NCI-H1417 treated with DMSO at 0.1 percent for 48 hours (cell line): ENCODE results near the gene PRR23A.
"Not testable (repeated sequence)": the region's sequence is repeated elsewhere in the genome, so short reads cannot be mapped to it uniquely, and the experiment has no call there.

Experiments used
- DNase-seq: peaks from one replicate; lab custom pipeline; 2025; lab: John Stamatoyannopoulos, UW

Gene PRR23A

DNA sequence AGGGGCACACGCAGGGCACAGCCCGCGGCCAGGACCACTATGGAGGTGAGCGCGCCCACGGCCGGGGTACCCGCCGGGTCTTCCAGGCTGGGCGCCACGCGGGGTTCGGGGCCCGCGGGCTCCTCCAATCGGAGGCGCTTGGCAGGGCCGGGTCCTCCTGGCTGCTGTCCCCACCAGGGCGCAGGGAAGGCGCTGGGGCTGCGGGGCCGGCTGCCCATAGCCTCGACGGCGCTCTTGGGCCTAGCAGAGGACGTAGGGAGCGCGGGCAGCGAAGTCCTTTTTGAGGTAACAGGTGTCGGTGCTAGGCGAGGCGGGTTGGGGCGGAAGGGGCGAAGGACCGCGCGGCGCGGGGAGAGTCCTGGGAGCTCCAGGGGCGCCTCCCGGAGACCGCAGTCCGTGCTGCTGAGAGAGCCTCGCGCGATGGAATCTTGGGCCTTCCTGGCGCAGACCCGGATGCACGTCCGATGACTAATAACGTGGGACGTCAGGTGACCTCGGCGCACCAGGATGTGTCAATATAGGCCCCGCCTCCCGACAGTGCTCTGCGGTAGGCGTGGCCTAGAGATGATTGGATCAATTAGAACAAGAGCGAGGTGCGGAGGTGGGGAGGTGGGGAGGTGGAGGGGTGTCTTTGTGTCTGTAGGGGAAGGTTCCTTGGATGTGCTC, at the start of gene PRR23A:
Gene PRR23A, minus strand, starts transcription at position 218 of the 666 bp plus-strand sequence. Its CDS starts 0 bp downstream, at position 218.
- DNase-seq, result no peak

DNA sequence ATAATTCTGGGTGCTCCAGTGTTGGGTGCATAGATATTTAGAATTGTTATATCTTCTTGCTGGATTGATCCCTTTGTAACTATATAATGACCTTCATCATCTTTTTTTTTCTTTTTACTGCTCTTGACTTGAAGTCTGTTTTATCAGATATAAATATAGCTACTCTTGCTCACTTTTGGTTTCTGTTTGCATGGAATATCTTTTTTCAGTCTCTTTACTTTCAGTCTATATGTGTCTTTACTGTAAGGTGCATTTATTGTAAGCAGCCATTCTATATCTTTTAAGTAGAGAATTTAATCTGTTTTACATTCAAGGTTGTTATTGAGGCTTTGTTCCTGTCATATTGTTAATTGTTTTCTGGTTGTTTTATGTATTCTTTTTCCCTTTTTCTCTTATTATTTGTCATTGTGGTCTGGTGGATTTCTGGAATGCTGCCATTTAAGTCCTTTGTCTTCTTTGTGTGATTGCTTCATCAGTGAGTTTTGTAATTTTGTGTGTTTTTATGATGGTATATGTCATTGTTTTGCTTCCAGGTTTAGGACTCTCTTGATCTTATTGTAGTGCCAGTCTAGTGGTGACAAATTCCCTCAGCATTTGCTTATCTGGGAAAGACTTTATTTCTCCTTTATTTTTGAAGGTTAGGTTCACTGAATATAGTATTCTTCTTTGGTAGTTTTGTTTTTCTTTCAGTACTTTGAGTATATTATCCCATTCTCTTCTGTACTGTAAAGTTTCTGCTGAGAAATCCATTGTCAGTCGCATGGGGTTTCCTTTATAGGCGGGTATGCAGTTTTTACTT, 46.9 kb upstream of the PRR23A start:
- no peak for DNase-seq

DNA sequence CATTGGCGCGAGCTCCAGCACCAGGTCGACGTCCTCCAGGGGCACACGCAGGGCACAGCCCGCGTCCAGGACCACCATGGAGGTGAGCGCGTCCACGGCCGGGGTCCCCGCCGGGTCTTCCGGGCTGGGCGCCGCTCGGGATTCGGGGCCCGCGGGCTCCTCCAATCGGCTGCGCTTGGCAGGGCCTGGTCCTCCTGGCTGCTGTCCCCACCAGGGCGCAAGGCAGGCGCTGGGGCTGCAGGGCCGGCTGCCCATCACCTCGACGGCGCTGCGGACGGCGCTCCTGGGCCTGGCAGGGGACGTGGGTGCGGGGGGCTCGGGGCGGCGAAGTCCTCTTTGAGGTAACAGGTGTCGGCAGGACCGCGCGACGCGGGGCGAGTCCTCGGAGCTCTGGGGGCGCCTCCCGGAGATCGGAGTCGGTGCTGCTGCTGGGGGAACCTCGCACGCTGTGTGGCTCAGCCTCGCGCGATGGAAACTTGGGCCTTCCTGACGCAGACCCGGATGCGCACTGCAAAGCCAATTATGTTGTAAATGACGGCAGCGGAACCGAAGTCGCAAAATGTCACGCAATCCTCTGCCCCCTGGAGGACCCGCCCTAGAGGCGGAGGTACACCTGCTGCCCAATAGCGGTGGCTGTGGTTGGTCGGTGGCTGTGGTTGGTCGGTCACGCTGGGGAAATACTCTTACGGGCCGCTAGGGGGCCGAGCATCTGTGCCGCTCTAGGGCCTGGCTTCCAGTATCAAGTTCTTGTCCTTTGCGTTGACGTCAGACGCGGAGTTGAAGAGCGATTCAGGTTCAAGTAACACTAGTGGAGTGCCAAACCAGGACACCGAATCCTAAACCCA, 38.5 kb upstream of the PRR23A start, which contains the start of gene PRR23C:
Gene PRR23C, minus strand, starts transcription at position 527 of the 845 bp plus-strand sequence. Its CDS starts 272 bp downstream, at position 255.
- no peak for DNase-seq

DNA sequence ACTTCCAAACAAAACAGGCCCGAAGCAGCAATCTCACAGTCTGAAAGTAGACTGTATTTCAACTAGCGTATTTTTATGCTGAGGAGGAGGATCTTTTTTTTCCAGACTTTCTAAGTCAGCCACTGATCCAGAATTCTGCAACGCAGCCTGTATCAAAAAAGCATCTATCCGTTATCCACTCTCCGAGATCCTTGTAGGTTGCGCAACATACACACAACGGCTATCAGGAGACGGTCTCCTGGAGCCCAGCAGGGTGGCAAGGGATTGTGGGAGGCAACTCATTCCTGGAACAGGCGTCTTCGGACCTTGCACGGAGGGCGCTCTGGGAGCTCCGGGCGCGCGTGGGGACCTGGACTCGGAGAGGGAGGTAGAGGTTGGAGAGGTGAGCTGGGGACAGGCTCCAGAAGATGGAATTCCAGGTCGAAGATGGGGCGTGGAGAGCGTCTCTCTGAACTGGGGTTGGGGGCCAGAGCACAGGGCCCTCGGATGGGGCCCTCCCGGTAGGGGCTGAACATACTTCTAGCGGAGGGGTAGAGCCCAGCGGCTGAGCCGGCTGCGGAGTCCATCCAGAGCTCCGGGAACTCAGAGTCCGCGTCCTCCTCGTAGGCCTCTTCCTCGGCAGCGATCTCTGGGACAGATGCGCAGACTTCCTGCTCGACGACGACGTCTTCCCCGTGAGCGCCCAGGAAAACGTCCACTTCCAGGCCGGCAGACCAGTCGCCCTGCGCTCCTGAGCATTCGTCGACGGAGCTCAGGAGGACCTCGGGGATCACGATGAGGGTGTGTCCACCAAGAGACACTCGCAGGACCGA, 37.7 kb upstream of the PRR23A start:
- DNase-seq, result no peak

DNA sequence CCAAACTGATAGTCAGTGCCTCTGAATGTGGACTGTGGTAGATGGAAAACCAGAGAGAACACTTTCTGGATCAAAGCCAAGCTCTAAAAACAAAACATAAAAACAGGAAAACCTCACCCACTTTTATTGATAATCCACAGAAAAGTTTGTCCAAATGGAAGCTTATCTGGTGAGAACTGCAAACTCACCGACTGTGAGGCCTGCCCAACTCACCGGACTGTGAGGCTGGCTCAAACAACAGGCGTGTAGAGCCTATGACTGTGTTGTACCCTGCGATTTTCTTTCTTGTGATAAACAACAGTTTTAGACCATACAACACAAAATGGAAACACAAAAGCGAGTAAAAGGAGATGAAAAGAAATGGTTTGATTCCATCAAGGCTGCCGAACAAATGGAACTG, 31.4 kb upstream of the PRR23A start:
- DNase-seq, result no peak

DNA sequence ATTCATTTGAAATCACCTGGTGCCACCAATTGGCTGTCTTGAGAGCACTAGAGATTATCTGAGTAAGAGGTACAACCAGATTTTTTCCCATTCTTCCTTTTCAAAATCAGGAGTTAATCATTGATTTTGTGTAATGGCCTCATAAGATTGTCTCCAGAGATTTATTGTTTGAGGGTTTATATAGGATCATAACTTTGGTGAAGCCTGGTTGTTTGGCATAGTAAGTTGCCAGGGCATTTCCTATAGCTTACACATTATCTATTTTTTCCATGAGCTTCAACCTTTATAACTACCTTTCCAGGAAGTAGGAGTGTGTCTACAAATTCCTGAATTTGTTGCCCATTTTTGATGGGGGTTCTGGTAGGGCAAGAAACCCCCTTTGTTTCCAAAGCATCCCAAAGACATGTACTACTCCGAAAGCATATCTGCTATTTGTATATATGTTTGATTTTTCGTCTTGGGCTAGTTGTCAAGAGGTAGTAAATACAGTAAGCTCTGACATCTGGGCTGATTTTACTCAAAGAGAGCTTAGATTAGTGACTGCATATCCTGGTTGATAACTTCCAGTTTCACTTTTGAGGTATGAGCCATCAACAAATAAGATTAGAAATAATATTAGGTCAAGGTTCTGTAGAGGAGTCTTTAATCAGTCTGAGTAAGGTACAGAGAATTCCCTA, 26.4 kb upstream of the PRR23A start:
- DNase-seq, result no peak

DNA sequence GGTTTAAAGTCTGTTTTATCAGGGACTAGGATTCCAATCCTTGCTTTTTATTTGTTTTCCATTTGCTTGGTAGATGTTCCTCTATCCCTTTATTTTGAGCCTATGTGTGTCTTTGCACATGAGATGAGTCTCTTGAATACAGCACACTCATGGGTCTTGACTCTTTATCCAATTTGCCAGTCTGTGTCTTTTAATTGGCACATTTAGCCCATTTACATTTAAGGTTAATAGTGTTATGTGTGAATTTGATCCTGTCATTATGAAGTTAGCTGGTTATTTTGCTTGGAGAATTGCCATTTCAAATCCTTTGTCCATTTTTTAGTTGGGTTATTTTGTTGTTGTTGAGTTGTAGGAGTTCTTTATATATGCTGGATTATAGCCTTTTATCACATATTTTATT, 24.5 kb upstream of the PRR23A start:
- not testable (repeated sequence) for DNase-seq

DNA sequence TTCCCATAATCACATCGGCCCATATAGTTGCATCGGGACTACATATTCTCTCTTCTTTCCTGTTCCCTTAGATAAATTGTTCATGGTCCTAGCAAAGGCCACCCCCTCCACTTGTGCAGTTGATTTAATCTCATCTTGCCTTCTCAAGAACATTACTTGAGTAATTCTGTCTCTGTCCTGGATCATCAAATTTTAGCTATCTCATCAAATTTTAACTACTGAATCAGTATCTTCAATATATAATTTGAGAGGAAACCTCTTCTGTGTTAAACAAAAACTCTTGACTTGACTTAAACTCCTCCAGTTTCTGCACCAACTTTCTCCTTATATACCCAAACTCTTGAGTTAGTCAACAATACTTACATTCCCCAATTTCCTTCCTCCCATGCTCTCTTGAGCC, 18.9 kb upstream of the PRR23A start:
- DNase-seq, result no peak

DNA sequence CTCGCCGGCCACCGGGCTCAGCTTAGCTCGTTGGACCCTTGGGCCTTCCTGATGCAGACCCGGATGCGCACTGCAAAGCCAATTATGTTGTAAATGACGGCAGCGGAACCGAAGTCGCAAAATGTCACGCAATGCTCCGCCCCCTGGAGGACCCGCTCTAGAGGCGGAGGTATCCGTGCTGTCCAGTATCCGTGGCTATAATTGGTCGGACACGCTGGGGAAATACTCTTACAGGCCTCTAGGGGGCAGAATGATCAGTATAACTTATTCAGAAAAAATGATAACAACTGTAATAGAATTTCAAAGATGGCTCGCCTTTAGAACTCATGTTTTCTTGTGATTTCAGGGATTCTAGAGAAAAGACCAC, 14.8 kb upstream of the PRR23A start, which contains the start of gene PRR23B:
Gene PRR23B, minus strand, starts transcription at position 59 of the 367 bp plus-strand sequence. CDS start 265 bp downstream, outside the sequence.
- no peak for DNase-seq

DNA sequence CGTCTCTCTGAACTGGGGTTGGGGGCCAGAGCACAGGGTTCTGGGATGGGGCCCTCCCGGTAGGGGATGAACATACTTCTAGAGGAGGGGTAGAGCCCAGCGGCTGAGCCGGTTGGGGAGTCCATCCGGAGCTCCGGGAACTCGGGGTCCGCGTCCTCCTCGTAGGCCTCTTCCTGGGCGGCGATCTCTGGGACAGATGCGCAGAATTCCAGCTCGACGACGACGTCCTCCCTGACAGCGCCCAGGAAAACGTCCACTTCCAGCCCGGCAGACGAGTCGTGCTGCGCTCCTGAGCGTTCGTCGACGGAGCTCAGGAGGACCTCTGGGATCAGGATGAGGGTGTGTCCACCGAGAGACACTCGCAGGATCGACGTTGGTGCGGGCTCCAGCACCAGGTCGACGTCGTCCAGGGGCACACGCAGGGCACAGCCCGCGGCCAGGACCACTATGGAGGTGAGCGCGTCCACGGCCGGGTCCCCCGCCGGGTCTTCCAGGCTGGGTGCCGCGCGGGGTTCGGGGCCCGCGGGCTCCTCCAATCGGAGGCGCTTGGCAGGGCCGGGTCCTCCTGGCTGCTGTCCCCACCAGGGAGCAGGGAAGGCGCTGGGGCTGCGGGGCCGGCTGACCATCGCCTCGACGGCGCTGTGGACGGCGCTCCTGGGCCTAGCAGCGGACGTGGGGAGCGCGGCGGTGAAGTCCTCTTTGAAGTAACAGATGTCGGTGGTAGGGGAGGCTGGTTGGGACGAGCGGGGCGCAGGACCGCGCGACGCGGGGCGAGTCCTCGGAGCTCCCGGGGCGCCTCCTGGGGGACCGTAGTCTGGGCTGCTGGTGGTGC, 14.2 kb upstream of the PRR23A start:
- DNase-seq, result no peak

DNA sequence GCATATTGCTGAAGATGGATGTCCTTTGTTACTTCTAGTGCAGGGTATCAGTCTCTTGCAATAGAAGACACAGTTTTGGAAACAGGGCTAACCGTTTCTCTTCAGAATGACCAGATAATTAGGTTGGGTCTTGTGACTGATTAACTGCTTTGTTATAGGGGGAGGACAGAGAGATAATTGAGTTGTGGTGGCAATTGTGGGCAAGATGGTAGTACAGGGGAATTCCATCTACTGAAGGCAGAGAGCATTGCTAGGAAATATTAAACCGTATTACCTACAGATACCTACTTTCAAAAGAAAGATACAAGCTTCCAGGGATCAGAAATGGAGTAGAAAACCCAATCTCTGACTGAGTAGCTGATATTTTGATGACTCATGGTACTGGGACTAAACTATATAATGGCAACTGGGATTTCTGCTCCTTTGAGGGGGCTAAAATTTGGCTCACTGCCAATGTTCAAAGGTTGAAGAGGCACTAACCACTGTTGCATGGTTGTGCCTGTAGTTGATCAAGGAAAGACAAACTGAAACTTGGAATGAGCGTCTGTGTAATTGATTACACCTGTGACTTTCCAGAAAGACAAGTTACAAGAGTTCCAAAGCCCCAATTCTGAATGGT, 10.5 kb upstream of the PRR23A start:
- no peak for DNase-seq

DNA sequence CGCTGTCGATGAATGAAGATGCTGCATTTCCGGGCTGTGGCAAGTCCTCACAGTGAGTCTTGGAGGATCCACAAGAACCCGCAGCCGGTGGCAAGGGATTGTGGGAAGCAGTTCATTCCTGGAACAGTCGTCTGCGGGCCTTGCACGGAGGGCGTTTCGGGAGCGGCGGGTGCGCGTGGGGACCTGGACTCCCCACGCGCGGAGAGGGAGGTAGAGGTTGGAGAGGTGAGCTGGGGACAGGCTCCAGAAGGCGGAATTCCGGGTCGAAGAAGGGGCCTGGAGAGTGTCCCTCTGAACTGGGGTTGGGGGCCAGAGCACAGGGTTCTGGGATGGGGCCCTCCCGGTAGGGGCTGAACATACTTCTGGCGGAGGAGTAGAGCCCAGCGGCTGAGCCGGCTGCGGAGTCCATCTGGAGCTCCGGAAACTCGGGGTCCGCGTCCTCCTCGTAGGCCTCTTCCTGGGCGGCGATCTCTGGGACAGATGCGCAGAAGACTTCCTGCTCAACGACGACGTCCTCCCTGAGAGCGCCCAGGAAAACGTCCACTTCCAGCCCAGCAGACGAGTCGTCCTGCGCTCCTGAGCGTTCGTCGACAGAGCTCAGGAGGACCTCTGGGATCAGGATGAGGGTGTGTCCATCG, 593 bp downstream of the PRR23A start:
- no peak for DNase-seq

DNA sequence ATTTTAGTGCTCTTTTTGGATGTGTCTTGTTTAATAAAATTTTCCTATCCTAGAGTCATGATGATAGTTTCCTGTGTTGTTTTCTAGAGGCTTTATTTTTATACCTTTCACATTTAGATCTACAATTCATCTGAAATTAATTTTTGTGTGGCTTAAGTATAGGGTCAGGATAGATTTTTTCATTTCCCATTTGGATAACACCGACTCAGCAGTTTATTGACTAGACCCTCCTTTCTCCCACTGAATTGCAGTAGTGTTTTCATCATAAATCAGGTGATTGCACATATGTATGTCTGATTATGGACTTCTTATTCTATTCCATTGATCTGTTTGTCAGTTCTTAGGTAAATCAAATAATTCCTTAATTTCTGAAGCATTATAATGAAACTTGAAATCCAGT, 10.4 kb downstream of the PRR23A start:
- no peak for DNase-seq

DNA sequence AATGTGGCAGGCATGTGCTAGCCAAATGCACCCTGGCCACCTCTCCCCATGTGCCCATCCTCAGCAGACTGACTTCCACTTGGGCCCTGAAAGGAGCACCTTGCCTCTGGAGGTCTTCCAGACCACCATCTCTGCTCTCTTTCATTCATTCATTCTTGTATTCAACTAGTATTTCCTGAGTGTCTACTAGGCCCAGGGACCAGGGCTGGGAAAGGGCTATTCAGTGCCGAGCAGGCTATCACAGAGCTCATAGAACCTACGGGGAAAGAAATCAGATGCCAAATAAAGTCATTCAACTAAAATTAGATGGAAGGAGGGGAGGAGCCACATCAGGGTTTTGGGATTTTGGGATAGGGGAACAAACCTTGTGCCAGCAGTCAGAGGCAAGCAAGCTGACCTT, 18.9 kb downstream of the PRR23A start:
- DNase-seq, result no peak

DNA sequence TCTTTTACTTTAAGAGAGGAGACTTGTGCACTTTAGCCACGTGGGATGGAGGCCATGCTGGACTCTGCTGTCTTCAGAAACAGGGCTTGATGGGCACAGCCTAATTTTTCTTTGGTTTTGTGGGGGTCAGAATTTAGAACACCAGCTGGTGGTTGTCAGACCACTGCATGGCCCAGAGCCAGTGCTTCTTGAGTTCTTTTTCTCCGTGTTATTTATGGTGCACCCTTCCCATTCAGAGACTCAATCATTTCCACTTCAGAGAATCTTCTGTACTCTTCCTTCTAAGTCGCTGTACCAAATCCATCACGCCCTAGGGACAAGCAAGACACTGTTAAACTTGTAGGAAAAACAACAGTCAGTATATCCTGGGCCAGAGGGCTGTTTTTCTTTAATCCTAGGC, 20.1 kb downstream of the PRR23A start:
- no peak for DNase-seq

DNA sequence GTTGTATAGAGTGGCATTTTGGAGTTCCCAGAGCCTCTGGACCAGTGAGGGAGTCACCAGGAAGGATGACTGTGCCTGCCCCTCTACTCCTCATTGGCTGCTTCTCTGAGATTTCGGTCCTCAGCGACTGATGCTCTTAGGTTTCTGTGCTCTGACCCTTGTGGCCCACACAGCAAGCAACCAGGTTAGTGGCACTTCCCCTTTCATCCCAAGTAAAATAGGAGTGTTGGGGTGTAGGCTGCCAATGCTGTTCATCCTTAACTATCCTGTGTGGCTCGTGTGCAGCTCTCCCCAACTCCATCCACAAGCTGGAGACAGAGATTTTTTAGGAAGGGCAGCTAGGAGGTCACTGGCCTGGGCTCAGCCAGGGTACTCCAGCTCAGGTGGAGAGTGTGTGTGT, 21.3 kb downstream of the PRR23A start:
- DNase-seq, result no peak

DNA sequence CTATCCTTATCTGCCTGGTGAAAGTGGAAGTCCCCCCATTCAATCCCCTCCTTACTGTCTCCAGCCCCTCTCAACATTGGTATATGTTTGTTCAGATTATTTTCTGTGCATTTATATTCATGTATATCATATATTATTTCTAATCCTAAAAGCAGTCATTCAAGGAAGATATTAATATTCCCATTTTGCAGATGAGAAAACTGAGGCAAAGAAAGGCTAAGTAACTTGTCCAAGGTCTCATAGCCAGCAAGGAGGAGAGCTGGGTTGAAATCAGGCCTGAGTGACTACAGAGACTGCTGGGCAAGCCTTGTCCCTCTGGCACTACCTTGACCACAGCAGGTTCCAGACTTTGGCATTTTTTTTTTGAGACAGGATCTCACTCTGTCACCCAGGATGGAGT, 30.0 kb downstream of the PRR23A start:
- DNase-seq, result no peak

DNA sequence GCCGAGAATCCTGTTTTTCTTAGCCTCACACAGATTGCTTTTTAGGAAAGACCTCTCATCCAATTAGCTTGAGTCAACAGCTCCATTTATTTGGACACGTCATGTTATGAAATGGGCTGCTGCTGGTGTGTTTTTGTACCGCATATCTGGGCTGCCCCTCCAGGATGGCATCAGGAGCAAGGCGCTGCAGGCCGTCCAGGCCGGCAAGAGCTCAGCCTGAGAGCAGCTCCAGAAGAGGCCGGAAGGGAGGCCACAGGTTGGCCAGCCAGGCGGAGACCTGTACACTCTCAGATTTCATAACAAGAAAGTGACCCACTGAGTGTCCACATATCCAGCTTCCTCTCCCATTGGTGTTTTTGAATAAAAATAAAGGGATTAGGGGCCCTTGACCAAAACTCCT, 30.7 kb downstream of the PRR23A start:
- no peak for DNase-seq

DNA sequence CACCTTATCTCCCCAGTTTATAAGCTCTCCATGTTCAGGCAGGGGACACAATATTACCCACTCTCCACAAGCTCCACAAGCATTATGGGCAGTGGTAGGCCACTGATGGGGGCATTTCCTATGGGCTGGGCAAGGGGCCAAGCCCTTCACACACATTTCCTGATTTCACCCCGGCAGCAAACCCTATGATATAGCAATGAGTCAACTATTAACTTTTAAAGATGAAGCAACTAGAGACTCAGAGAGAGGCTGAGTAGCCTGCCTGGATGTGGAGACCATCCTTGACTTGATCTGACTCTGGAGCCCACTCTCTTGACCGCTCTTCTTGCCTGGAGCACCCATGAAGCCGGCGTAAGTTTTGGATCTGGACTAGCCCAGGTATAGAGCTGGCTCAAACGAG, 31.6 kb downstream of the PRR23A start:
- no peak for DNase-seq
